ENCODE measurements around the gene PRKCE.

Gene PRKCE

GRCh38 chr2:45864121-45864520, 212.6 kb downstream of the PRKCE start:
- no peak for DNase-seq
- no peak overlapping the region for H3K4me3 ChIP-seq (ENCODE audit: low read depth, low read length)
- TF ChIP-seq CTCF (IDR thresholded peaks at IDR 0.05; ENCODE audit: low read depth, low read length, missing control alignments) = no peak
- no peaks in the 10 kb centered on the region for H3K27me3 ChIP-seq (replicated peaks)
- H3K36me3 ChIP-seq (replicated peaks) = no peaks in the 10 kb centered on the region
- in situ Hi-C loops (cut with HindIII; ENCODE audit: low pct_ligation_motif_present, low sequenced_read_pairs) = no loop called here
- H3K27ac ChIP-seq = no peak overlapping the region

- DNase-seq = no peak
- Histone ChIP-seq H3K36me3 (replicated peaks) (no peaks in the 10 kb centered on the region), H3K27me3 (replicated peaks) (no peaks in the 10 kb centered on the region), H3K27ac (no peak overlapping the region), H3K4me3 (ENCODE audit: low read depth, low read length) (no peak overlapping the region)
- TF ChIP-seq CTCF (IDR thresholded peaks at IDR 0.05; ENCODE audit: low read depth, low read length, missing control alignments) = no peak
- in situ Hi-C loops (cut with HindIII; ENCODE audit: low pct_ligation_motif_present, low sequenced_read_pairs) = no loop called here
Measured at GRCh38 chr2:45867349-45867748, 215.9 kb downstream of the PRKCE start.

GRCh38 chr2:45867800-45868199, 216.3 kb downstream of the PRKCE start:
- DNase-seq = no peak
- no peak overlapping the region for H3K4me3 ChIP-seq (ENCODE audit: low read depth, low read length)
- H3K27ac ChIP-seq = no peak overlapping the region
- no peaks in the 10 kb centered on the region for H3K27me3 ChIP-seq (replicated peaks)
- H3K36me3 ChIP-seq (replicated peaks) = no peaks in the 10 kb centered on the region
- TF ChIP-seq CTCF (IDR thresholded peaks at IDR 0.05; ENCODE audit: low read depth, low read length, missing control alignments) = no peak
- in situ Hi-C loops (cut with HindIII; ENCODE audit: low pct_ligation_motif_present, low sequenced_read_pairs) = no loop called here

- Histone ChIP-seq H3K27ac (peak overlapping the region; percentile 12), H3K27me3 (replicated peaks) (no peaks in the 10 kb centered on the region), H3K4me3 (ENCODE audit: low read depth, low read length) (no peak overlapping the region), H3K36me3 (replicated peaks) (no peaks in the 10 kb centered on the region)
- peak; percentile 37 for DNase-seq
- in situ Hi-C loops (cut with HindIII; ENCODE audit: low pct_ligation_motif_present, low sequenced_read_pairs) = no loop called here
- TF ChIP-seq CTCF (IDR thresholded peaks at IDR 0.05; ENCODE audit: low read depth, low read length, missing control alignments) = no peak
Measured at GRCh38 chr2:45869165-45869501, 217.7 kb downstream of the PRKCE start.

- no peak for TF ChIP-seq CTCF (IDR thresholded peaks at IDR 0.05; ENCODE audit: low read depth, low read length, missing control alignments)
- H3K27me3 ChIP-seq (replicated peaks) = no peaks in the 10 kb centered on the region
- in situ Hi-C loops (cut with HindIII; ENCODE audit: low pct_ligation_motif_present, low sequenced_read_pairs) = no loop called here
- no peak for DNase-seq
- no peak overlapping the region for H3K4me3 ChIP-seq (ENCODE audit: low read depth, low read length)
- no peak overlapping the region for H3K27ac ChIP-seq
- H3K36me3 ChIP-seq (replicated peaks) = no peaks in the 10 kb centered on the region
Measured at GRCh38 chr2:45871025-45871424, 219.6 kb downstream of the PRKCE start.

- TF ChIP-seq CTCF (IDR thresholded peaks at IDR 0.05; ENCODE audit: low read depth, low read length, missing control alignments) = no peak
- Histone ChIP-seq H3K27me3 (replicated peaks) (no peaks in the 10 kb centered on the region), H3K27ac (no peak overlapping the region), H3K36me3 (replicated peaks) (no peaks in the 10 kb centered on the region), H3K4me3 (ENCODE audit: low read depth, low read length) (no peak overlapping the region)
- in situ Hi-C loops (cut with HindIII; ENCODE audit: low pct_ligation_motif_present, low sequenced_read_pairs) = no loop called here
- DNase-seq = no peak
Measured at GRCh38 chr2:45871541-45871940, 220.1 kb downstream of the PRKCE start.
